ENCODE results near the gene NFKBIB.
"Not testable (repeated sequence)": the region's sequence is repeated elsewhere in the genome, so short reads cannot be mapped to it uniquely, and the experiment has no call there.

The NFKBIB gene, protein sequence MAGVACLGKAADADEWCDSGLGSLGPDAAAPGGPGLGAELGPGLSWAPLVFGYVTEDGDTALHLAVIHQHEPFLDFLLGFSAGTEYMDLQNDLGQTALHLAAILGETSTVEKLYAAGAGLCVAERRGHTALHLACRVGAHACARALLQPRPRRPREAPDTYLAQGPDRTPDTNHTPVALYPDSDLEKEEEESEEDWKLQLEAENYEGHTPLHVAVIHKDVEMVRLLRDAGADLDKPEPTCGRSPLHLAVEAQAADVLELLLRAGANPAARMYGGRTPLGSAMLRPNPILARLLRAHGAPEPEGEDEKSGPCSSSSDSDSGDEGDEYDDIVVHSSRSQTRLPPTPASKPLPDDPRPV

DNA sequence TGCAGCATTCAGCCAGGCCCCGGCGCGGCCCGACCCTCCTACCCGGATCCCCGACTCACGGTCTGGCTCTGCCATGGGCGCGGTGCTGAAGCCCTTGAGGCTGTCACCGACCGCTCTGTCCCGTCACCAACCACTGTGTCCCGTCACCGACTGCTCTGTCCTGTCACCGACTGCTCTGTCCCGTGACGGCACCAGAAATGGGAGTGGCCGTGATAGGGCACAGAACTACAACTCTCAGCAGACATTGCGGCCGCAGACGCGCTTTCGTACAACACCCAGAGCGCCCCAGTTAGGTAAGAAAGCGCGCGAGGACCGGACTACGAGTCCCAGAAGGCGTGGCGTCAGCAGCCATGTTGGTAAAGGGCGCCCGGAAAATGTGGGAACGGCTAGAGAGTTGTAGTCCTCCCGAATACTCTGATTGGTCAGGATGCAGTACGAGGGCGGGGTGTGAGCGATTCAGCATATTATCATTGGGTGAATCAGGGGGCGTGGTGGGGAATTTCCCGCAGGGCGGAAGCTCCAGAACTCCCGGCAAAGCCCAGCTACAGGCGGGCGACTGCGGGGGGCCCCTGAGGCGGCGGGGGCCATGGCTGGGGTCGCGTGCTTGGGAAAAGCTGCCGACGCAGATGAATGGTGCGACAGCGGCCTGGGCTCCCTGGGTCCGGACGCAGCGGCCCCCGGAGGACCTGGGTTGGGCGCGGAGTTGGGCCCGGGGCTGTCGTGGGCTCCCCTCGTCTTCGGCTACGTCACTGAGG lies at the start of gene NFKBIB, which contains the start of gene SIRT2:
NFKBIB (plus strand) TSS at position 523 of the 755 bp plus-strand sequence; CDS start at position 587, 64 bp downstream.
SIRT2 (minus strand) TSS at position 172 of the 755 bp plus-strand sequence; CDS start at position 75, 97 bp downstream.
- peak; percentile 100 for DNase-seq (ENCODE audit: low read depth)

DNA sequence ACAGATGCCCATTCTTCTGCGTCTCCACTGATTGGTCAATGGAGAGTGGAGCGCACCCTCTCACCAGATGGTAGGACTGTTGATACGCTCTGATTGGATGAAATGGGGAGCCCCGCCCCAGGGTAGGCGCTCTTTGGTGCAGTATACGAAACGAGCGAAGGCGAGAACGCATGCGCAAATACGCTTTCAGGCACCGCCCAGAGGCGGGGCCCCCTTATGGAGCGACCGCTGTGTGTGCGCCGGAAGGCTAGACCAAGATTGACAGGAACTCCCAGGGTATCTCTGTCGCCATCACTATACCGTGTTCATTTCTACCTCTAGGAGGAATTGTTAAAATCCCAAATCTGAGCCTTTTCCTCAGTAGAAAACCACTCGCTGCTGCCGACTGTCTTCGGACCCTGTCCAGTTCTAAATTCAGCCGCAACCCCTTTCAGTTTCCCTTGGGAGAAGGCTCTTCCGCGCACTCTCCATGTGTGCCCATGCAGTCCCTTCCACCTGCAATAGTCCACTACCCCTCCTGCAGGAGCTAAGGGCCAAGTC lies 49.3 kb upstream of the NFKBIB start:
- no peak for DNase-seq (ENCODE audit: low read depth)

- no peak for DNase-seq (ENCODE audit: low read depth)
These were observed 48.7 kb upstream of the NFKBIB start for GRCh38 chr19:38850976-38851621.

- peak; percentile 93 for DNase-seq (ENCODE audit: low read depth)
These were observed 48.0 kb upstream of the NFKBIB start for GRCh38 chr19:38851622-38852230.

DNA sequence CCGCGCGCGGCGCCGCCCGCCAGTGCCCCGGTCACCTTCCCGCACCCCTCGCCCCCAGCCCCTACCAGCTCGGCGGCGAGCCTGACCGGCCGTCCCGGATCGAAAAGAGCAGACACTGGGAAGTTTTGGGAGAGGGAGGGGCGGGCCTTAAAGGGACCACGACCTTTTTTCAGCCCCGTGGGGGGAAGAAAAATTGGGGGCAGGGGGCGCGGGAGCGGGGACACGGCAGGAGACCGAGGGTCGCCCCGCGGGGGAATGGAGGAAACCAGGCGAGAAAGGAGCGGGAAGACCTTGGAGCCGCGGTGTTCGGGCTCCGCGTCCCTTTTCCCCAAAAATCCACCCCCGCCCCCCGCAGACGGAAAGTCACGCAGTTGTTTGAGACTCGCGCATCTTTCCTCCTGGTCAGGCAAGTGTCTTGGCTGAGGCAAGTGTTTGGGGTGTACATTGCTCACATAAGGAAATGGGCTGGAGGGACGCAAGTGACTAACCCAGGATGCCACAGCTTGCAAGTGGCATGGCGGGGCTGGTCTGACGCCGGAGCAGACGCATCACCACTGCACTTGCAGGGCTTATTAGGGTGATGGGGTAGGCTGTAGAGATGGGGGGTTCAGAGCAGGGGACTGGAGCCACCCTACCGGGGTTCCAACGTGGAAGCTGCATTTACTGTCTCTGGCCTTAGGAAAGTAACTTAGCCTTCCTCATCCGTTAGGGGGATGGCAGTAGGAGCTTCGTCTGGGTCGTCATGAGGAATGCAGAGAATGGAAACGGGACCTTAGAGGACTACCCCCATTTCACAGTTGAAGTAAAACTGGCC lies 47.3 kb upstream of the NFKBIB start:
- DNase-seq (ENCODE audit: low read depth) = peak; percentile 87

DNA sequence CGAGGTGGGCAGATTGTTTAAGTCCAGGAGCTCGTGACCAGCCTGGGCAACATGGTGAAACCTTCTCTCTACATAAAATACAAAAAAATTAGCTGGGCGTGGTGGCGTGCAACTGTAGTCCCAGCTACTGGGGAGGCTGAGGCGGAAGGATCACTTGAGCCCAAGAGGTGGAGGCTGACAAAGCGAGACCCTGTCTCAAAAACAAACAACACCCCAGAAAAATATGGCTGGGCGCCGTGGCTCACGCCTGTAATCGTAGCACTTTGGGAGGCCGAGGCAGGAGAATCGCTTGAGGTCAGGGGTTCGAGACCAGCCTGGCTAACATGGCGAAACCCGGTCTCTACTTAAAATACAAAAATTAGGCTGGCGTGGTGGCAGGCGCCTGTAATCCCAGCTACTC lies 46.6 kb upstream of the NFKBIB start:
- no peak for DNase-seq (ENCODE audit: low read depth)

GRCh38 chr19:38854961-38855360 lies 44.8 kb upstream of the NFKBIB start:
- DNase-seq (ENCODE audit: low read depth) = not testable (repeated sequence)

DNA sequence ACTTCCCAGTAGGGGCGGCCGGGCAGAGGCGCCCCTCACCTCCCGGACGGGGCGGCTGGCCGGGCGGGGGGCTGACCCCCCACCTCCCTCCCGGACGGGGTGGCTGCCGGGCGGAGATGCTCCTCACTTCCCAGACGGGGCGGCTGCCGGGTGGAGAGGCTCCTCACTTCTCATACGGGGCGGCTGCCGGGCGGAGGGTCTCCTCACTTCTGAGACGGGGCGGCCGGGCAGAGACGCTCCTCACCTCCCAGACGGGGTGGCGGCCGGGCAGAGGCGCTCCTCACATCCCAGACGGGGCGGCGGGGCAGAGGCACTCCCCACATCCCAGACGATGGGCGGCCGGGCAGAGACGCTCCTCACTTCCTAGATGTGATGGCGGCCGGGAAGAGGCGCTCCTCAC lies 44.0 kb upstream of the NFKBIB start:
- DNase-seq (ENCODE audit: low read depth) = not testable (repeated sequence)

GRCh38 chr19:38856813-38857212 lies 43.0 kb upstream of the NFKBIB start:
- no peak for DNase-seq (ENCODE audit: low read depth)

DNA sequence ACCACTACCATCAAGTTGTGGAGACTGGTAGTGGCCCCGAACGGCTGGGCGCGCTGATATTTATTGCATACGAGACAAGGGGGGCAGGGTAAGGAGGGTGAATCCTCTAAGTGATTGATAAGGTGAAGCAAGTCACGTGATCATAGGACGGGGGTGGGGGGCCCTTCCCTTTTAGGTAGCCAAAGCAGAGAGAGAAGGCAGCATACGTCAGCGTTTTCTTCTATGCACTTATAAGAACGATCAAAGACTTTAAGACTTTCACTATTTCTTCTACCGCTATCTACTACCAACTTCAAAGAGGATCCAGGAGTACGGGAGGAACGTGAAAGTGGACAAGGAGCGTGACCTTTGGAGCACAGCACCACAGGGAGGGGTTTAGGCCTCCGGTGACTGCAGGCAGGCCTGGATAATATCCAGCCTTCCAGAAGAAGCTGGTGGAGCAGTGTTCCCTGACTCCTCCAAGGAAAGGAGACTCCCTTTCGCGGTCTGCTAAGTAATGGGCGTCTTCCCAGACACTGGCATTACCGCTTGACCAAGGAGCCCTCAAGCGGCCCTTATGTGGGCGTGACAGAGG lies 40.1 kb upstream of the NFKBIB start:
- DNase-seq (ENCODE audit: low read depth) = not testable (repeated sequence)

DNA sequence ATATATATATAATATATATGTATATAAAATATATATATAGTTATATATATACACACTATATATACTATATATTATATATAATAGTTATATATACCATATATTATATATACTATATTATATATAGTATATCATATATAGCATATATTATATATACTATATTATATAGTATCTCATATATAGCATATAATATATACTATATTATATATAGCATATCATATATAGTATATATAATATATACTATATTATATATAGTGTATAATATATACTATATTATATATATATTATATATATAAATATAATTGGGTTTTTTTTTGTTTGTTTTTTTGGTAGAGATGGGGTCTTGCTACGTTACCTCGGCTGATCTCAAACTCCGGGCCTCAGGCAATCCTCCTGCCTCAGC lies 38.4 kb upstream of the NFKBIB start:
- no peak for DNase-seq (ENCODE audit: low read depth)

DNA sequence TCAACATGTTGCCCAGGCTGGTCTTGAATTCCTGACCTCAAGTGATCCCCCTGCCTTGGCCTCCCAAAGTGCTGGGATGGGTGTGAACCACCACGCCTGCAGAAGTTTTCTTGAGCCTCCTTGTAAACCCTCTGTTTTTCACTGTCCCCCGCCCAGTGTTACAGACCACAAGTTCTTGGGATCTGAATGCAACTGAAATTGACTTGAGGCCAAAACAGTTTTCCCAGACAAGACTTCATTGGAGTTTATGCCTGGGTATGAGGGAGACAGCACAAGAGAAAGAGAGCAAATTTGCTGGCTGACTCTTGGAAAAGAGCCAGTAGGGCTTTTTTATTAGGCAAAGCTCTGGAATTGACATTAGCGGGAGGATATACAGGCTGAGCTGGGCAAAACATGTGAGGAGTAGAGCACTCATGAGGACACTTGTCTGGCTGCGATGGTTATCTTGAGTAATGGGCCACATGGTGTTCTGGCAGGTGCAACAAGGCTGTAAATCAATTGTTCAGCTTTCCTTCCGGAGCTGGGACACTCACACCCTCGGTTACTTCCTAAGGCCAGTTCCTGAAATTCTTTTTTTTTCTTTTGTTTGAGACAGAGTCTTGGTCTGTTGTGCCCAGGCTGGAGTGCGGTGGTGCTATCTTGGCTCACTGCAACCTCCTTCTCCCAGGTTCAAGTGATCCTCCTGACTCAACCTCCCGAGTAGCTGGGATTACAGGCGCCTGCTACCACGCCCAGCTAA lies 37.3 kb upstream of the NFKBIB start:
- DNase-seq (ENCODE audit: low read depth) = peak; percentile 77

DNA sequence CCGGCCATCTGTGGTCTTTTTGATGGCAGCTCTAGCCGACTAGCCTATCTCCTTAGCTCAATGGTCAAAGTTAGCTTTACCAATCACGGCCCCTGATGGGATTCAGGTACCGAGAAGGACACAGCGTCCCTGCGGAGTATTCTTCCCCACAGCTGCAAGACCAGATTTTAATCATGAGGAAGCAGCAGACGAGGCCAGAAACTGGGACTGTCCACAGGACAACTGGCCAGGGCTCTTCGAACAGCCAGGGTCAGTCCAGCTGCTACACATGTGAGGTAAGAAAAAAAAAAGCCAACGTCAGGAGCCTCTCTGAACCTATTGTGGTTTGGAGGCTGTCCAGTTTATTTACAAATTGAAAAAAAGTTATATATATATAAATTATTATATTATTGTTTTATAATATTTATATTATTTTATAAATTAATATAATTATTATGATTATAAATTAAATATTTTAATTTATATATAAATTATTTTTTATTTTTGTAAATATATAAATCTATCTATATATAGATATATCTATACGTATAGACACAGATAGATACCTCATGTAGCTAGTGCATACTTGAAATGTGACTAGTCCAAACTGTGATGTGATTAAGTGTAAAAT lies 32.5 kb upstream of the NFKBIB start:
- DNase-seq (ENCODE audit: low read depth) = no peak

DNA sequence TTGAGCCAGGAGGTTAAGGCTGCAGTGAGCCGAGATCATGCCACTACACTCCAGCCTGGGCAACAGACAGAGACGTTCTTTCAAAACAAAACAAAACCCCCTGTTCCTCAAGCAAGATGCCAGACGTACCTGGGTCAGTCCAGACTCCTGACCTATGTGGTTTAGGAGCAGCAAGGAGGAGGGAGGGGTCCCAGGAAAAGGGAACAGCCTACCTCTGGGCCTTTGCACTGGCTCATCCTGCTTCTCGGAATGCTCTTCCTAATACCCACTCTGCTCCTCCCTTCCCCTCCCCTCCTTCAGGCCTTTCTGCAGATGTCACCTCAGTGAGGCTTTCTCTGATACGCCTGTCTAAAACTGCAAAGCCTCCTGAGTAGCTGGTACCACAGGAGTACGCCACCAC lies 31.2 kb upstream of the NFKBIB start:
- no peak for DNase-seq (ENCODE audit: low read depth)

DNA sequence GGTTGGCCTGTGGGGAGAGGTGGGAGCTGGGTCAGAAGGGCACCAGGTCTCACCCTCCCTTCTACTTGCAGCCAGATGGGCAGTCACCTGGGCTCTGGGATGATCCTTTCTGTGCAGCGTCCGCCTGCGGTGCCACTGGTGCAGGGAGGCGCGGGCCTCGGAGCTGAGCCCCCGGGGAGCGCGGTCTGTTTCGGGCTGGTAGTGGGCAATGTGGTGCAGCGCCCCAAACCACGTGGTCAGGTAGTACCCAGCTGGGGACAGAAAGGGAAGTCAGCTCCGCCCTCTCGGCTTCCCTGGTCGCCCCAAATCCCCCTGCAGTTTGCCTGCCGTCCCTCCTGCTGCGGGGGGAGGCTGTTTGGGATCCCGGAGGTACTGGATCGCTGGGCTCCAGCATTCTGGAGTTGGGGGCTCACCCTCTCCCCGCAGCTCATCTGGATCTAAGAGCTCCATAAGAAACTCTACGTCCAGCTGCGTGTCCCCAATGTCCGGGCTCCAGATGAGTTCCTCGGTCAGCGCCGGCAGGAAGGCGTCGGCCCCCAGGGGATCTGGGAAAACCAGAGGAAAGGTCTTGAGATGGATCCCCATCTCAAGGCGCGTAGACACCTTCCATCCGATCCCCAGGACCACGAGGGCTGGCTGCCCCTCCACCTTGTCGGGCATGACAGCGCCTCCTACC lies 30.5 kb upstream of the NFKBIB start:
- no peak for DNase-seq (ENCODE audit: low read depth)

- peak; percentile 76 for DNase-seq (ENCODE audit: low read depth)
These were observed 29.7 kb upstream of the NFKBIB start for GRCh38 chr19:38869836-38870607.

DNA sequence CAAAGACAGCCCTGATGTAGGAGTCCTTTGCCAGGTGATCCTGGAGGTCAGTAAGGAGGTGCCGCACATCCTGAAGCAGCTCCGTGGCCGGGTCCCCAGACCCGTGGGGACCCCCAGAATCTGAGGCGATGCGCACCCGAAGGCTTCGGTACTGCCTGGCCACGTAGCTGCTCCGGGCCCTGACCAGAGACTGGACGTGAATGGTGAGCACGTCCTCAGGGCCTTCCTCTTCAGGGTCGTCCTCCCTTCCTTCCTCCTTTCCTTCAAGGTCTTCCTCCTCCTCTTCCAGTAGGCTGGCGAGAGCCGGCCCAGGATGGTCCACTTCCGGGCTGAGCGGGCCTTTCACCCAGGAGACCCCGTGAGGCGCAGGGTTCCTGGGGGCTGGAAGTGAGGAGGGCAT lies 29.2 kb upstream of the NFKBIB start:
- no peak for DNase-seq (ENCODE audit: low read depth)

GRCh38 chr19:38873400-38873799 lies 26.4 kb upstream of the NFKBIB start:
- not testable (repeated sequence) for DNase-seq (ENCODE audit: low read depth)
